ENCODE data around the gene MITD1.

- no peak for TF ChIP-seq POLR2AphosphoS5 (IDR thresholded peaks at IDR 0.05)
- no peak for TF ChIP-seq CTCF (IDR thresholded peaks at IDR 0.05)
- no peak for TF ChIP-seq POLR2A (IDR thresholded peaks at IDR 0.05)
- no peak for TF ChIP-seq EP300 (IDR thresholded peaks at IDR 0.05)
Observed at GRCh38 chr2:99217929-99218501, 37.2 kb upstream of the MITD1 start.
